HCT116 (cell line): ENCODE results near the gene ZCCHC24. TPM values are rescaled to one million over a fixed set of nuclear protein-coding genes. Genes with fewer than 3 reads are reported as not detected.

Source experiments
- ATAC-seq: fragments of 200-7000 bp; cut with Tn5 transposase; 2 replicates; pipeline ENCODE4 v1.9.1; 2020; ENCODE audit warnings: mild to moderate bottlenecking, moderate library complexity
- BruUV-seq: library from RNA; stranded (reverse); fragments of 400-500 nt; replicated peaks from 2 replicates; lab custom pipeline; 2021; lab: Mats Ljungman, UMichigan
- CTCF ChIA-PET: fragments of 300-600 bp; sonication (Branson Sonifier 250); formaldehyde crosslinking; loops from one replicate; lab custom pipeline; 2021; ENCODE audit warnings: antibody characterized with exemption; lab: Charles Lee
- POLR2A ChIA-PET: fragments of 300-600, 350-600 bp; sonication (Branson Sonifier 250); formaldehyde crosslinking; loops from one replicate; lab custom pipeline; 2021; ENCODE audit warnings: antibody characterized with exemption; lab: Charles Lee
- RAD21 ChIA-PET, 2 experiments: fragments of 300-600 bp; sonication (Branson Sonifier 250); formaldehyde crosslinking; loops; one replicate each; lab custom pipeline; 2023; ENCODE audit warnings: low total read pairs in 2 of 2; ENCODE audit not compliant: uncharacterized antibody in 2 of 2, unreplicated experiment in 2 of 2, low non-redundant PET in 1 of 2; lab: Charles Lee
- DNase-seq: peaks from one replicate; pipeline ENCODE4 v3.0.0-alpha.2; 2010; ENCODE audit warnings: low read depth, low spot score
- H2AFZ ChIP-seq: fragments of 200-600 bp; shearing (Covaris generic), sonication (generic); 2 replicates; pipeline ENCODE4 v1.6.1; 2017; ENCODE audit warnings: low read depth, mixed run types, mixed read lengths, antibody characterized with exemption, low read length; ENCODE audit not compliant: poor library complexity, severe bottlenecking
- H3K27ac ChIP-seq: 2 replicates; pipeline ENCODE4 v1.5.1; 2012; ENCODE audit warnings: low read depth, low read length
- H3K27me3 ChIP-seq: fragments of 200-600 bp; sonication (generic); 2 replicates; pipeline ENCODE4 v1.6.1; 2016; ENCODE audit warnings: mixed run types, low read length, mixed read lengths; ENCODE audit not compliant: insufficient read depth
- H3K36me3 ChIP-seq, 2 experiments: fragments of 200-500 bp in 1 of 2; fragments of 200-600 bp in 1 of 2; sonication (Bioruptor generic) in 1 of 2; sonication (generic) in 1 of 2; 2 replicates each; pipeline versions ENCODE4 v1.5.1 to v1.6.1; 2014 to 2016; ENCODE audit warnings: low read length in 2 of 2, inconsistent platforms in 1 of 2, mixed read lengths in 1 of 2, mixed run types in 1 of 2; ENCODE audit not compliant: insufficient read depth in 2 of 2, control insufficient read depth in 1 of 2
- H3K4me1 ChIP-seq, 2 experiments: fragments of 200-600 bp in 1 of 2; sonication (generic) in 1 of 2; 2 replicates each; pipeline versions ENCODE4 v1.5.1 to v1.6.1; 2012 to 2017; ENCODE audit warnings: low read length in 2 of 2, inconsistent platforms in 1 of 2, mild to moderate bottlenecking in 1 of 2, mixed read lengths in 1 of 2, mixed run types in 1 of 2, moderate library complexity in 1 of 2; ENCODE audit not compliant: insufficient read depth in 2 of 2, control insufficient read depth in 1 of 2
- H3K4me2 ChIP-seq: fragments of 200-600 bp; sonication (generic); 2 replicates; pipeline ENCODE4 v1.6.1; 2017; ENCODE audit warnings: mixed run types, low read length, mixed read lengths
- H3K4me3 ChIP-seq, 2 experiments: fragments of 200-600 bp in 1 of 2; sonication (generic) in 1 of 2; replicated peaks in 1 of 2; 2 replicates each; pipeline ENCODE4 v1.5.1; 2011 to 2016; ENCODE audit warnings: low read length in 2 of 2, control low read depth in 1 of 2, low read depth in 1 of 2, mild to moderate bottlenecking in 1 of 2, mixed read lengths in 1 of 2, mixed run types in 1 of 2
- H3K79me2 ChIP-seq: fragments of 200-600 bp; sonication (generic); 2 replicates; pipeline ENCODE4 v1.6.1; 2017; ENCODE audit warnings: mild to moderate bottlenecking, mixed run types, low read length, moderate library complexity, mixed read lengths; ENCODE audit not compliant: insufficient read depth
- H3K9ac ChIP-seq: fragments of 200-600 bp; sonication (generic); 2 replicates; pipeline ENCODE4 v1.6.1; 2016; ENCODE audit warnings: low read length, mixed read lengths
- H3K9me2 ChIP-seq: fragments of 200-600 bp; sonication (generic), shearing (Covaris generic); 2 replicates; pipeline ENCODE4 v1.6.1; 2017; ENCODE audit warnings: mixed run types, mild to moderate bottlenecking, moderate library complexity; ENCODE audit not compliant: insufficient read depth
- H3K9me3 ChIP-seq, 2 experiments: fragments of 200-500 bp in 1 of 2; fragments of 200-600 bp in 1 of 2; sonication (Bioruptor generic) in 1 of 2; sonication (generic) in 1 of 2; 2 replicates each; pipeline ENCODE4 v1.6.1; 2014 to 2017; ENCODE audit warnings: low read length in 2 of 2, mixed read lengths in 2 of 2, inconsistent platforms in 1 of 2, low read depth in 1 of 2, mild to moderate bottlenecking in 1 of 2, mixed run types in 1 of 2, moderate library complexity in 1 of 2; ENCODE audit not compliant: control insufficient read depth in 1 of 2, insufficient read depth in 1 of 2
- H4K20me1 ChIP-seq: fragments of 200-600 bp; sonication (generic), shearing (Covaris generic); 2 replicates; pipeline ENCODE4 v1.6.1; 2017; ENCODE audit warnings: mixed run types, mild to moderate bottlenecking, moderate library complexity; ENCODE audit not compliant: insufficient read depth
- CBX3 ChIP-seq: IDR thresholded peaks from 2 replicates; pipeline ENCODE4 v1.6.1; 2012; ENCODE audit warnings: low read depth
- CEBPB ChIP-seq: IDR thresholded peaks from 2 replicates; pipeline ENCODE4 v1.6.1; 2012; ENCODE audit warnings: low read depth
- EGR1 ChIP-seq: IDR thresholded peaks from 2 replicates; pipeline ENCODE4 v1.6.1; 2012; ENCODE audit warnings: low read depth
- EZH2 ChIP-seq: fragments of 200-600 bp; sonication (generic); IDR thresholded peaks from 2 replicates; pipeline ENCODE4 v1.6.1; 2017; ENCODE audit warnings: antibody characterized with exemption, mixed run types
- EZH2phosphoT487 ChIP-seq: fragments of 200-600 bp; IDR thresholded peaks from 2 replicates; pipeline ENCODE4 v1.6.1; 2018; ENCODE audit warnings: antibody characterized with exemption, borderline replicate concordance
- FOSL1 ChIP-seq: IDR thresholded peaks from 2 replicates; pipeline ENCODE4 v1.6.1; 2012; ENCODE audit warnings: low read depth
- JUND ChIP-seq: IDR thresholded peaks from 2 replicates; pipeline ENCODE4 v1.6.1; 2012
- POLR2A ChIP-seq: IDR thresholded peaks from 2 replicates; pipeline ENCODE4 v1.7.0; 2011; ENCODE audit warnings: borderline replicate concordance; ENCODE audit not compliant: insufficient read depth, insufficient read length; ENCODE audit errors: extremely low read depth
- POLR2AphosphoS5 ChIP-seq: IDR thresholded peaks from 2 replicates; pipeline ENCODE4 v1.6.1; 2011; ENCODE audit warnings: mild to moderate bottlenecking, low read depth, low read length, moderate library complexity
- TCF7L2 ChIP-seq: IDR thresholded peaks from 2 replicates; pipeline ENCODE4 v1.7.0; 2011; ENCODE audit warnings: borderline replicate concordance, inconsistent platforms; ENCODE audit not compliant: insufficient read depth, insufficient read length; ENCODE audit errors: extremely low read depth
- YY1 ChIP-seq: IDR thresholded peaks from 2 replicates; pipeline ENCODE4 v1.6.1; 2011; ENCODE audit warnings: low read length, low read depth, moderate library complexity, mild to moderate bottlenecking; ENCODE audit not compliant: insufficient replicate concordance; ENCODE audit errors: extremely low read depth
- ZFX ChIP-seq: fragments of 450-650 bp; IDR thresholded peaks from 2 replicates; pipeline ENCODE4 v1.6.1; 2017
- intact Hi-C: fragments of 100-400 bp; cut with micrococcal nuclease; formaldehyde crosslinking; loops from 2 replicates; pipeline ENCODE4 v1.10.0; 2022
- total RNA-seq: library from RNA; stranded (reverse); gene quantifications from one replicate; pipeline ENCODE4 v1.2.1, GENCODE V29; 2021; ENCODE audit not compliant: unreplicated experiment
- TF ChIP-seq, protein P1 (sequence below): IDR thresholded peaks from 2 replicates; pipeline ENCODE4 v1.6.1; 2012
- TF ChIP-seq, protein P2 (sequence below), 3 experiments: fragments of 200-600 bp in 1 of 3; sonication (generic) in 1 of 3; IDR thresholded peaks in 2 of 3; conservative IDR thresholded peaks in 1 of 3; 2 replicates each; pipeline ENCODE4 v1.5.1; 2012 to 2017; ENCODE audit warnings: low read depth in 2 of 3, low read length in 2 of 3, antibody characterized with exemption in 1 of 3, borderline replicate concordance in 1 of 3, control low read depth in 1 of 3, mild to moderate bottlenecking in 1 of 3, mixed read lengths in 1 of 3, mixed run types in 1 of 3, moderate library complexity in 1 of 3; ENCODE audit not compliant: insufficient read depth in 1 of 3
- TF ChIP-seq, protein P3 (sequence below): IDR thresholded peaks from 2 replicates; pipeline ENCODE4 v1.6.1; 2012; ENCODE audit warnings: low read depth

Gene ZCCHC24
- total RNA-seq, 1 experiment from 2014 or later: 7.0 TPM

DNA sequence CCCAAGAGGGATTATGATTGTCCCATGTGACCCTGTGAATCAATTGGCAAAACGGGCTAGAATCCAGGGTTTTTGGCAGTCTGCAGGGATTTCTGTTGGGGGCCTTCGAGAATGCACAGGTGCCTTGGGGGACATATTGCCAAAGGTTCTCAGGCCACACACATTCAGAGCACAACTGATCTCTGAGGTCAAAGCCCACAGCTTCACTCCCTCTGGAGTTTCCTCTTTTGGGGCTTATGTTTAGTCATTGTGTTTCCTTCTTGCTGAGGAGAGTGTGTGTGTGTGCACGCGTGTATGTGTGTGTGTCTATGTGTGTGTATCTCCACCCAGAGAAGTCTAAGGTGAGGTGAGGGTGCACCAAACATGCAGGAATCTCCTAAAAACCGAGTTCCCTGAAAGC, 89.3 kb downstream of the ZCCHC24 start:
- Histone ChIP-seq H3K9me3 (no peaks in the 10 kb centered on the region), H3K36me3 (peaks cover 23 to 43% of the 10 kb centered on the region in 2 experiments), H3K9ac (no peak overlapping the region), H3K4me3 (no peak overlapping the region), H3K4me2 (no peak overlapping the region), H3K27me3 (no peaks in the 10 kb centered on the region), H3K4me1 (no peaks in the 10 kb centered on the region), H4K20me1 (peaks cover 5% of the 10 kb centered on the region; the same call in 1 of the 2 replicates), H3K79me2 (peaks cover 29% of the 10 kb centered on the region), H2AFZ (no peak overlapping the region), H3K27ac (no peak overlapping the region), H3K9me2 (no peaks in the 10 kb centered on the region)
- ChIA-PET POLR2A (no interaction called here), RAD21 (no interaction called here), CTCF (no interaction called here)
- no peak for TF ChIP-seq EZH2phosphoT487
- no peak for TF ChIP-seq TCF7L2
- TF ChIP-seq, protein P1, sequence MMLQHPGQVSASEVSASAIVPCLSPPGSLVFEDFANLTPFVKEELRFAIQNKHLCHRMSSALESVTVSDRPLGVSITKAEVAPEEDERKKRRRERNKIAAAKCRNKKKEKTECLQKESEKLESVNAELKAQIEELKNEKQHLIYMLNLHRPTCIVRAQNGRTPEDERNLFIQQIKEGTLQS: no peak
- TF ChIP-seq, protein P2, sequence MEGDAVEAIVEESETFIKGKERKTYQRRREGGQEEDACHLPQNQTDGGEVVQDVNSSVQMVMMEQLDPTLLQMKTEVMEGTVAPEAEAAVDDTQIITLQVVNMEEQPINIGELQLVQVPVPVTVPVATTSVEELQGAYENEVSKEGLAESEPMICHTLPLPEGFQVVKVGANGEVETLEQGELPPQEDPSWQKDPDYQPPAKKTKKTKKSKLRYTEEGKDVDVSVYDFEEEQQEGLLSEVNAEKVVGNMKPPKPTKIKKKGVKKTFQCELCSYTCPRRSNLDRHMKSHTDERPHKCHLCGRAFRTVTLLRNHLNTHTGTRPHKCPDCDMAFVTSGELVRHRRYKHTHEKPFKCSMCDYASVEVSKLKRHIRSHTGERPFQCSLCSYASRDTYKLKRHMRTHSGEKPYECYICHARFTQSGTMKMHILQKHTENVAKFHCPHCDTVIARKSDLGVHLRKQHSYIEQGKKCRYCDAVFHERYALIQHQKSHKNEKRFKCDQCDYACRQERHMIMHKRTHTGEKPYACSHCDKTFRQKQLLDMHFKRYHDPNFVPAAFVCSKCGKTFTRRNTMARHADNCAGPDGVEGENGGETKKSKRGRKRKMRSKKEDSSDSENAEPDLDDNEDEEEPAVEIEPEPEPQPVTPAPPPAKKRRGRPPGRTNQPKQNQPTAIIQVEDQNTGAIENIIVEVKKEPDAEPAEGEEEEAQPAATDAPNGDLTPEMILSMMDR (IDR thresholded peaks at IDR 0.05 in 2 of 3, conservative IDR thresholded peaks at IDR 0.05 in 1 of 3; ENCODE audit: borderline replicate concordance in 1 of 3, insufficient read depth in 1 of 3, low read depth in 2 of 3, low read length in 2 of 3): no peak
- no peak for TF ChIP-seq POLR2A
- no peak for TF ChIP-seq CEBPB
- TF ChIP-seq, protein P3, sequence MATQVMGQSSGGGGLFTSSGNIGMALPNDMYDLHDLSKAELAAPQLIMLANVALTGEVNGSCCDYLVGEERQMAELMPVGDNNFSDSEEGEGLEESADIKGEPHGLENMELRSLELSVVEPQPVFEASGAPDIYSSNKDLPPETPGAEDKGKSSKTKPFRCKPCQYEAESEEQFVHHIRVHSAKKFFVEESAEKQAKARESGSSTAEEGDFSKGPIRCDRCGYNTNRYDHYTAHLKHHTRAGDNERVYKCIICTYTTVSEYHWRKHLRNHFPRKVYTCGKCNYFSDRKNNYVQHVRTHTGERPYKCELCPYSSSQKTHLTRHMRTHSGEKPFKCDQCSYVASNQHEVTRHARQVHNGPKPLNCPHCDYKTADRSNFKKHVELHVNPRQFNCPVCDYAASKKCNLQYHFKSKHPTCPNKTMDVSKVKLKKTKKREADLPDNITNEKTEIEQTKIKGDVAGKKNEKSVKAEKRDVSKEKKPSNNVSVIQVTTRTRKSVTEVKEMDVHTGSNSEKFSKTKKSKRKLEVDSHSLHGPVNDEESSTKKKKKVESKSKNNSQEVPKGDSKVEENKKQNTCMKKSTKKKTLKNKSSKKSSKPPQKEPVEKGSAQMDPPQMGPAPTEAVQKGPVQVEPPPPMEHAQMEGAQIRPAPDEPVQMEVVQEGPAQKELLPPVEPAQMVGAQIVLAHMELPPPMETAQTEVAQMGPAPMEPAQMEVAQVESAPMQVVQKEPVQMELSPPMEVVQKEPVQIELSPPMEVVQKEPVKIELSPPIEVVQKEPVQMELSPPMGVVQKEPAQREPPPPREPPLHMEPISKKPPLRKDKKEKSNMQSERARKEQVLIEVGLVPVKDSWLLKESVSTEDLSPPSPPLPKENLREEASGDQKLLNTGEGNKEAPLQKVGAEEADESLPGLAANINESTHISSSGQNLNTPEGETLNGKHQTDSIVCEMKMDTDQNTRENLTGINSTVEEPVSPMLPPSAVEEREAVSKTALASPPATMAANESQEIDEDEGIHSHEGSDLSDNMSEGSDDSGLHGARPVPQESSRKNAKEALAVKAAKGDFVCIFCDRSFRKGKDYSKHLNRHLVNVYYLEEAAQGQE: no peak
- TF ChIP-seq FOSL1: no peak
- no peak for TF ChIP-seq CBX3
- no peak for TF ChIP-seq EZH2
- no peak for TF ChIP-seq ZFX
- no peak for TF ChIP-seq POLR2AphosphoS5
- no peak for TF ChIP-seq JUND
- no peak for TF ChIP-seq YY1
- no peak for TF ChIP-seq EGR1
- intact Hi-C loops: no loop called here
- ATAC-seq (no peak), DNase-seq (no peak)
- BruUV-seq: no TSS peak
